ENCODE measurements around the gene COTL1. TPM values are rescaled to one million over a fixed set of nuclear protein-coding genes. Genes with fewer than 3 reads are reported as not detected.

The COTL1 gene
- total RNA-seq, 1 experiment from 2014 or later, result 34.1 TPM

DNA sequence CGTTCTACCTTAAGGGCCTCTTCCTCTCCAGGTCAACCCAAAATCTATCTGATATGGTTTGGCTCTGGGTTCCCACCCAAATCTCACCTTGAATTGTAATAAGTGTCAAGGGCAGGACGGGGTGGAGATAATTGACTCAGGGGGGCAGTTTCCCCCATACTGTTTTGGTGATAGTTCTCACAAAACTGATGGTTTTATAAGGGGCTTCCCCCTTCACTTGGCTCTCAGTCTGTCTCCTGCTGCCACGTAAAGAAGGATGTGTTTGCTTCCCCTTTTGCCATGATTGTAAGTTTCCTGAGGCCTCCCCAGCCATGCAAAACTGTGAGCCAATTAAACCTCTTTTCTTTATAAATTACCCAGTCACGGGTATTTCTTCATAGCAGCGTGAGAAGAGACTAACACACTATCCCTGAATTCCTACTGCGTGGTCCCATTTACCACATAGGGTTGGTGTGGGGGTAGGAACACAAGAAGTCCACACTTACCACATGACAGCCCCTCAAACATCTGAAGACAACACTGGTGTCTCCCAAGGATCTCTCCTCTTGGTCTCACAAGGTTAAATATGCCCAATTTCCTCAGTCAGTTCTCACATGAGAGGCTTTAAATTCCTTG lies 8.2 kb downstream of the COTL1 start:
- DNase-seq (ENCODE audit: low spot score), result no peak
- ChIA-PET CTCF (no interaction called here), POLR2A (ENCODE audit: low non-redundant PET) (no interaction called here)
- H3K9me3 ChIP-seq (ENCODE audit: low read depth, low read length, poor library complexity, severe bottlenecking), result no peaks in the 10 kb centered on the region
- no peak for TF ChIP-seq EZH2 (IDR thresholded peaks at IDR 0.05; ENCODE audit: borderline replicate concordance, low read depth, low read length, poor library complexity, severe bottlenecking)
- TF ChIP-seq, protein P1, sequence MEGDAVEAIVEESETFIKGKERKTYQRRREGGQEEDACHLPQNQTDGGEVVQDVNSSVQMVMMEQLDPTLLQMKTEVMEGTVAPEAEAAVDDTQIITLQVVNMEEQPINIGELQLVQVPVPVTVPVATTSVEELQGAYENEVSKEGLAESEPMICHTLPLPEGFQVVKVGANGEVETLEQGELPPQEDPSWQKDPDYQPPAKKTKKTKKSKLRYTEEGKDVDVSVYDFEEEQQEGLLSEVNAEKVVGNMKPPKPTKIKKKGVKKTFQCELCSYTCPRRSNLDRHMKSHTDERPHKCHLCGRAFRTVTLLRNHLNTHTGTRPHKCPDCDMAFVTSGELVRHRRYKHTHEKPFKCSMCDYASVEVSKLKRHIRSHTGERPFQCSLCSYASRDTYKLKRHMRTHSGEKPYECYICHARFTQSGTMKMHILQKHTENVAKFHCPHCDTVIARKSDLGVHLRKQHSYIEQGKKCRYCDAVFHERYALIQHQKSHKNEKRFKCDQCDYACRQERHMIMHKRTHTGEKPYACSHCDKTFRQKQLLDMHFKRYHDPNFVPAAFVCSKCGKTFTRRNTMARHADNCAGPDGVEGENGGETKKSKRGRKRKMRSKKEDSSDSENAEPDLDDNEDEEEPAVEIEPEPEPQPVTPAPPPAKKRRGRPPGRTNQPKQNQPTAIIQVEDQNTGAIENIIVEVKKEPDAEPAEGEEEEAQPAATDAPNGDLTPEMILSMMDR (conservative IDR thresholded peaks at IDR 0.05; ENCODE audit: low read depth, low read length), result no peak
- no TSS peak for BruUV-seq (replicated peaks)
- no peaks in the 10 kb centered on the region for H3K27me3 ChIP-seq (replicated peaks; ENCODE audit: insufficient read depth, low read depth, low read length, poor library complexity)
- H3K4me1 ChIP-seq (ENCODE audit: insufficient read depth, low read length, poor library complexity, severe bottlenecking), result no peaks in the 10 kb centered on the region
- no peaks in the 10 kb centered on the region for H3K36me3 ChIP-seq (ENCODE audit: insufficient read depth, low read length, poor library complexity, severe bottlenecking)
- intact Hi-C loops (cut with micrococcal nuclease; ENCODE audit: unreplicated experiment), result no loop called here
- H3K4me3 ChIP-seq (ENCODE audit: low read depth, low read length, poor library complexity, severe bottlenecking), result no peak overlapping the region
- H3K27ac ChIP-seq (ENCODE audit: low read depth, low read length, poor library complexity, severe bottlenecking), result no peak overlapping the region

DNA sequence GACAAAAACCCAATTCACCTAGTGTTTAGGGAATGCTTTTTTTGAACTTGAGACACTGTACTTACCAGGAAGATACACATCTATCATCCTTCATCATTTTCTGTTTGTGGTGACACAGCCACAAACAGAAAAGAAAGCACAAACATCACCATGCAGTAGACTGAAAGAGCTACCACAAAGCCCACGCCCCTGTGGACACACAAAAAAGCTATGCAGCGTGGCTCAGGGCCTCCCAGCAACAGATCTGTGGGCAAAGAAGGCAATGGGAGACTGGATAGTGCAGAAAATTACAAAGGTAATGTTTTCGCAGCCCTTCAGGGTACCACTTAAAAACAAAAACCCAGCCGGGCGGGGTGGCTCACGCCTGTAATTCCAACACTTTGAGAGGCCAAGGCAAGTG lies 9.6 kb downstream of the COTL1 start:
- TF ChIP-seq, protein P1 (conservative IDR thresholded peaks at IDR 0.05; ENCODE audit: low read depth, low read length), result no peak
- TF ChIP-seq EZH2 (IDR thresholded peaks at IDR 0.05; ENCODE audit: borderline replicate concordance, low read depth, low read length, poor library complexity, severe bottlenecking), result no peak
- no TSS peak for BruUV-seq (replicated peaks)
- intact Hi-C loops (cut with micrococcal nuclease; ENCODE audit: unreplicated experiment), result no loop called here
- H3K4me3 ChIP-seq (ENCODE audit: low read depth, low read length, poor library complexity, severe bottlenecking), result no peak overlapping the region
- no peaks in the 10 kb centered on the region for H3K9me3 ChIP-seq (ENCODE audit: low read depth, low read length, poor library complexity, severe bottlenecking)
- no peaks in the 10 kb centered on the region for H3K36me3 ChIP-seq (ENCODE audit: insufficient read depth, low read length, poor library complexity, severe bottlenecking)
- no peak for DNase-seq (ENCODE audit: low spot score)
- POLR2A ChIA-PET (ENCODE audit: low non-redundant PET), result no interaction called here
- no peak overlapping the region for H3K27ac ChIP-seq (ENCODE audit: low read depth, low read length, poor library complexity, severe bottlenecking)
- CTCF ChIA-PET, result no interaction called here
- H3K27me3 ChIP-seq (replicated peaks; ENCODE audit: insufficient read depth, low read depth, low read length, poor library complexity), result no peaks in the 10 kb centered on the region
- H3K4me1 ChIP-seq (ENCODE audit: insufficient read depth, low read length, poor library complexity, severe bottlenecking), result peaks cover 4% of the 10 kb centered on the region

DNA sequence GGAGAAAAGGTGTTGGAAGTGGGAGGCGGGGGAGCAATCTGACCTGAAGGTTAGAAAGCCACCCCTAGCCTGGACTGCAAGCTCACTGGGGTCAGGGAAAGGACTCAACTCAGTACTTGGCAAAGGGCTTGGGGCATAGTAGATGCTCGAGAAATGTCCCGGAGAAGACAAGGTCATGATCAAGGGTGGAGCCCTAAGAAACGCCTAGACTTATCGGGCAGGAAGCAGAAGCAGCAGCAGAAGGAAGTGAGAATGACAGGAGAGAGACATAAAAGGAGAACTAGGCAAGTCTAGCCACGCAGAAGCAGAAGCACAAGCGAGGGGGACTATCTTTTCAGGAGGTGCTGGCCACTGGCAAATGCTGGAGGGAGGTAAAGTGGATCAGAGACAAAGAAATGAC lies 10.2 kb downstream of the COTL1 start:
- TF ChIP-seq, protein P1 (conservative IDR thresholded peaks at IDR 0.05; ENCODE audit: low read depth, low read length), result no peak
- TF ChIP-seq EZH2 (IDR thresholded peaks at IDR 0.05; ENCODE audit: borderline replicate concordance, low read depth, low read length, poor library complexity, severe bottlenecking), result no peak
- BruUV-seq (replicated peaks), result no TSS peak
- intact Hi-C loops (cut with micrococcal nuclease; ENCODE audit: unreplicated experiment), result no loop called here
- Histone ChIP-seq H3K4me1 (ENCODE audit: insufficient read depth, low read length, poor library complexity, severe bottlenecking) (peaks cover 9% of the 10 kb centered on the region), H3K36me3 (ENCODE audit: insufficient read depth, low read length, poor library complexity, severe bottlenecking) (no peaks in the 10 kb centered on the region), H3K27ac (ENCODE audit: low read depth, low read length, poor library complexity, severe bottlenecking) (no peak overlapping the region), H3K27me3 (replicated peaks; ENCODE audit: insufficient read depth, low read depth, low read length, poor library complexity) (no peaks in the 10 kb centered on the region), H3K9me3 (ENCODE audit: low read depth, low read length, poor library complexity, severe bottlenecking) (no peaks in the 10 kb centered on the region), H3K4me3 (ENCODE audit: low read depth, low read length, poor library complexity, severe bottlenecking) (no peak overlapping the region)
- ChIA-PET CTCF (no interaction called here), POLR2A (ENCODE audit: low non-redundant PET) (no interaction called here)
- DNase-seq (ENCODE audit: low spot score), result no peak
